GM23338 (cell line): Measurements from ENCODE around the gene SMARCC2. TPM values are rescaled to one million over a fixed set of nuclear protein-coding genes. Genes with fewer than 3 reads are reported as not detected.

Experiments
- ATAC-seq: fragments of 200-7000 bp; cut with Tn5 transposase; 3 replicates; pipeline ENCODE4 v1.9.1; 2020
- DNase-seq: peaks from one replicate; pipeline ENCODE4 v3.0.0-alpha.2; 2015; ENCODE audit warnings: low spot score
- H2AFZ ChIP-seq: fragments of 200-600 bp; sonication (generic); 2 replicates; pipeline ENCODE4 v1.8.0; 2016; ENCODE audit warnings: antibody characterized with exemption, mild to moderate bottlenecking, moderate library complexity
- H3F3A ChIP-seq: fragments of 200-600 bp; sonication (generic); replicated peaks from 2 replicates; pipeline ENCODE4 v1.8.0; 2017; ENCODE audit warnings: antibody characterized with exemption, mixed run types, low read depth
- H3K27ac ChIP-seq: fragments of 200-600 bp; sonication (generic); 2 replicates; pipeline ENCODE4 v1.6.1; 2016; ENCODE audit warnings: low read depth
- H3K27me3 ChIP-seq: fragments of 200-600 bp; sonication (generic); 2 replicates; pipeline ENCODE4 v1.8.0; 2016; ENCODE audit warnings: mild to moderate bottlenecking, mixed run types, moderate library complexity; ENCODE audit not compliant: insufficient read depth
- H3K36me3 ChIP-seq: fragments of 200-600 bp; sonication (generic); 2 replicates; pipeline ENCODE4 v1.8.0; 2016; ENCODE audit warnings: mild to moderate bottlenecking; ENCODE audit not compliant: insufficient read depth
- H3K4me1 ChIP-seq: fragments of 200-600 bp; sonication (generic); 2 replicates; pipeline ENCODE4 v1.8.0; 2016; ENCODE audit warnings: mild to moderate bottlenecking, moderate library complexity; ENCODE audit not compliant: insufficient read depth
- H3K4me2 ChIP-seq: fragments of 200-600 bp; sonication (generic); 2 replicates; pipeline ENCODE4 v1.7.1; 2017; ENCODE audit warnings: mixed run types
- H3K4me3 ChIP-seq: fragments of 200-600 bp; sonication (generic); 2 replicates; pipeline ENCODE4 v1.6.1; 2016; ENCODE audit warnings: mixed run types
- H3K79me2 ChIP-seq: fragments of 200-600 bp; sonication (generic); replicated peaks from 2 replicates; pipeline ENCODE4 v1.8.0; 2017; ENCODE audit warnings: mild to moderate bottlenecking; ENCODE audit not compliant: insufficient read depth
- H3K9me2 ChIP-seq: fragments of 200-600 bp; sonication (generic); 2 replicates; pipeline ENCODE4 v1.8.0; 2017; ENCODE audit not compliant: insufficient read depth
- H4K20me1 ChIP-seq: fragments of 200-600 bp; sonication (generic); replicated peaks from 2 replicates; pipeline ENCODE4 v1.8.0; 2017; ENCODE audit warnings: mild to moderate bottlenecking; ENCODE audit not compliant: insufficient read depth
- H3K27ac Mint-ChIP-seq: 2 replicates; pipeline ENCODE4 v1.8.0; 2020; ENCODE audit warnings: inconsistent platforms, mild to moderate bottlenecking, moderate library complexity, mixed read lengths
- H3K27me3 Mint-ChIP-seq: 3 replicates; pipeline ENCODE4 v1.8.0; 2022; ENCODE audit warnings: low read depth, mild to moderate bottlenecking, moderate library complexity, mixed read lengths, inconsistent platforms; ENCODE audit not compliant: insufficient read depth, poor library complexity
- H3K36me3 Mint-ChIP-seq: 3 replicates; pipeline ENCODE4 v1.8.0; 2021; ENCODE audit warnings: low read depth, mild to moderate bottlenecking, inconsistent platforms, moderate library complexity, mixed read lengths
- H3K4me1 Mint-ChIP-seq: 3 replicates; pipeline ENCODE4 v1.8.0; 2020; ENCODE audit warnings: mild to moderate bottlenecking, inconsistent platforms, mixed read lengths
- H3K4me3 Mint-ChIP-seq: 3 replicates; pipeline ENCODE4 v1.8.0; 2021; ENCODE audit warnings: moderate library complexity, mild to moderate bottlenecking, inconsistent platforms, mixed read lengths
- H3K9me3 Mint-ChIP-seq: 3 replicates; pipeline ENCODE4 v1.8.0; 2020; ENCODE audit warnings: moderate library complexity, mild to moderate bottlenecking, inconsistent platforms, mixed read lengths
- CREB1 ChIP-seq: fragments of 250-450 bp; sonication (Bioruptor Pico); IDR thresholded peaks from 2 replicates; pipeline ENCODE4 v1.5.0; 2020; ENCODE audit warnings: low read depth, mild to moderate bottlenecking, moderate library complexity
- EZH2 ChIP-seq: fragments of 200-600 bp; sonication (generic); IDR thresholded peaks from one replicate; pipeline ENCODE4 v1.8.0; 2017; ENCODE audit warnings: antibody characterized with exemption, mild to moderate bottlenecking, low read depth; ENCODE audit not compliant: unreplicated experiment
- EZH2phosphoT487 ChIP-seq: fragments of 200-600 bp; sonication (generic); IDR thresholded peaks from one replicate; pipeline ENCODE4 v1.8.1; 2018; ENCODE audit warnings: antibody characterized with exemption; ENCODE audit not compliant: unreplicated experiment
- JUNB ChIP-seq: IDR thresholded peaks from one replicate; pipeline ENCODE4 v1.6.1; 2016; ENCODE audit warnings: antibody characterized with exemption; ENCODE audit not compliant: unreplicated experiment
- NANOG ChIP-seq: IDR thresholded peaks from 2 replicates; pipeline ENCODE4 v1.6.1; 2016; ENCODE audit warnings: antibody characterized with exemption, borderline replicate concordance
- POLR2AphosphoS5 ChIP-seq: IDR thresholded peaks from 2 replicates; pipeline ENCODE4 v1.6.1; 2016; ENCODE audit warnings: antibody characterized with exemption, low read depth
- STAT1 ChIP-seq: IDR thresholded peaks from one replicate; pipeline ENCODE4 v1.6.1; 2016; ENCODE audit warnings: antibody characterized with exemption; ENCODE audit not compliant: unreplicated experiment
- ZNF114 ChIP-seq: fragments of 250-450 bp; sonication (Bioruptor Pico); IDR thresholded peaks from 2 replicates; pipeline ENCODE4 v1.5.0; 2020; ENCODE audit warnings: mild to moderate bottlenecking, moderate library complexity
- ZNF331 ChIP-seq: fragments of 250-450 bp; sonication (Bioruptor Pico); IDR thresholded peaks from 2 replicates; pipeline ENCODE4 v1.5.0; 2020; ENCODE audit warnings: low read depth, mild to moderate bottlenecking, moderate library complexity
- polyA plus RNA-seq: library from polyadenylated mRNA; unstranded; fragments of >200 nt; fragmentation: Nextera tagmentation; extraction: Ambion mirVana; gene quantifications from 2 replicates; pipeline ENCODE4 v1.2.1, GENCODE V29; 2016
- total RNA-seq: library from RNA; depleted of rRNA; stranded (reverse); fragments of >200 nt; shearing (Covaris generic); gene quantifications from 2 replicates; pipeline ENCODE4 v1.2.3, GENCODE V29; 2014
- TF ChIP-seq, protein P1 (sequence below): fragments of 250-450 bp; sonication (Bioruptor Pico); IDR thresholded peaks from 2 replicates; pipeline ENCODE4 v1.5.0; 2020; ENCODE audit warnings: mild to moderate bottlenecking, moderate library complexity
- TF ChIP-seq, protein P2 (sequence below), 2 experiments: fragments of 200-600 bp in 1 of 2; sonication (generic) in 1 of 2; conservative IDR thresholded peaks; 2 replicates each; pipeline versions ENCODE4 v1.5.1 to v1.6.1; 2016 to 2017; ENCODE audit warnings: antibody characterized with exemption in 2 of 2, low read depth in 2 of 2, mild to moderate bottlenecking in 2 of 2, moderate library complexity in 1 of 2
- TF ChIP-seq, protein P3 (sequence below): IDR thresholded peaks from one replicate; pipeline ENCODE4 v1.6.1; 2018; ENCODE audit warnings: antibody characterized with exemption; ENCODE audit not compliant: unreplicated experiment
- TF ChIP-seq, protein P4 (sequence below): IDR thresholded peaks from 2 replicates; pipeline ENCODE4 v1.6.1; 2016; ENCODE audit warnings: antibody characterized with exemption

SMARCC2 gene
- total and polyA plus RNA-seq, 2 experiments from 2014 or later = 40.4 to 68.3 TPM

DNA sequence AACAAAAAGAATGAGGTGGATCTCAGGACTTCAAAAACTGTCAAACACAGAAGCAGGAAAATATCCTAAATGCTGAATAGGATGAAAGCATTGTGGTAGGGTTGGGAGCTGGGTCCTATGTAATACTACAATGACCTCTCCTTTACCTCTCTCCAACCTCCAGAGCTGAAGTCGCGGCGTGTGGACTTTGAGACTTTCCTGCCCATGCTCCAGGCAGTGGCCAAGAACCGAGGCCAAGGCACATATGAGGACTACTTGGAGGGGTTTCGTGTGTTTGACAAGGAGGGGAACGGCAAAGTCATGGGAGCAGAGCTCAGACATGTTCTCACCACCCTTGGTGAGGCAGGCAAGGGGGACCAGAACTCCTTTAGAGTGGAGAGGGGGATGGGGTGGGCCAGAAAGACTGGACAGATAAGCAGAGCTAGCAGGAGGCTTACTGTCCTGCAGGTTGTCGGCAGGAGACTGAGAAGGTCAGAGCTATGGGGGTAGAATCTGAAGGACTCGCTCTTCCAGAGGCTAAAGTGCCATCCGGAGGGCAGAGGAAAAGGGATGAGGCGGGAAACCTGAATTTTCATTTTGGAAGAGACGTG lies 33.9 kb downstream of the SMARCC2 start:
- H3K4me1 ChIP-seq = peaks cover 33% of the 10 kb centered on the region
- H3K79me2 ChIP-seq = peaks cover 34% of the 10 kb centered on the region
- TF ChIP-seq STAT1 = no peak
- TF ChIP-seq EZH2phosphoT487 = no peak
- TF ChIP-seq EZH2 = no peak
- TF ChIP-seq, protein P1, sequence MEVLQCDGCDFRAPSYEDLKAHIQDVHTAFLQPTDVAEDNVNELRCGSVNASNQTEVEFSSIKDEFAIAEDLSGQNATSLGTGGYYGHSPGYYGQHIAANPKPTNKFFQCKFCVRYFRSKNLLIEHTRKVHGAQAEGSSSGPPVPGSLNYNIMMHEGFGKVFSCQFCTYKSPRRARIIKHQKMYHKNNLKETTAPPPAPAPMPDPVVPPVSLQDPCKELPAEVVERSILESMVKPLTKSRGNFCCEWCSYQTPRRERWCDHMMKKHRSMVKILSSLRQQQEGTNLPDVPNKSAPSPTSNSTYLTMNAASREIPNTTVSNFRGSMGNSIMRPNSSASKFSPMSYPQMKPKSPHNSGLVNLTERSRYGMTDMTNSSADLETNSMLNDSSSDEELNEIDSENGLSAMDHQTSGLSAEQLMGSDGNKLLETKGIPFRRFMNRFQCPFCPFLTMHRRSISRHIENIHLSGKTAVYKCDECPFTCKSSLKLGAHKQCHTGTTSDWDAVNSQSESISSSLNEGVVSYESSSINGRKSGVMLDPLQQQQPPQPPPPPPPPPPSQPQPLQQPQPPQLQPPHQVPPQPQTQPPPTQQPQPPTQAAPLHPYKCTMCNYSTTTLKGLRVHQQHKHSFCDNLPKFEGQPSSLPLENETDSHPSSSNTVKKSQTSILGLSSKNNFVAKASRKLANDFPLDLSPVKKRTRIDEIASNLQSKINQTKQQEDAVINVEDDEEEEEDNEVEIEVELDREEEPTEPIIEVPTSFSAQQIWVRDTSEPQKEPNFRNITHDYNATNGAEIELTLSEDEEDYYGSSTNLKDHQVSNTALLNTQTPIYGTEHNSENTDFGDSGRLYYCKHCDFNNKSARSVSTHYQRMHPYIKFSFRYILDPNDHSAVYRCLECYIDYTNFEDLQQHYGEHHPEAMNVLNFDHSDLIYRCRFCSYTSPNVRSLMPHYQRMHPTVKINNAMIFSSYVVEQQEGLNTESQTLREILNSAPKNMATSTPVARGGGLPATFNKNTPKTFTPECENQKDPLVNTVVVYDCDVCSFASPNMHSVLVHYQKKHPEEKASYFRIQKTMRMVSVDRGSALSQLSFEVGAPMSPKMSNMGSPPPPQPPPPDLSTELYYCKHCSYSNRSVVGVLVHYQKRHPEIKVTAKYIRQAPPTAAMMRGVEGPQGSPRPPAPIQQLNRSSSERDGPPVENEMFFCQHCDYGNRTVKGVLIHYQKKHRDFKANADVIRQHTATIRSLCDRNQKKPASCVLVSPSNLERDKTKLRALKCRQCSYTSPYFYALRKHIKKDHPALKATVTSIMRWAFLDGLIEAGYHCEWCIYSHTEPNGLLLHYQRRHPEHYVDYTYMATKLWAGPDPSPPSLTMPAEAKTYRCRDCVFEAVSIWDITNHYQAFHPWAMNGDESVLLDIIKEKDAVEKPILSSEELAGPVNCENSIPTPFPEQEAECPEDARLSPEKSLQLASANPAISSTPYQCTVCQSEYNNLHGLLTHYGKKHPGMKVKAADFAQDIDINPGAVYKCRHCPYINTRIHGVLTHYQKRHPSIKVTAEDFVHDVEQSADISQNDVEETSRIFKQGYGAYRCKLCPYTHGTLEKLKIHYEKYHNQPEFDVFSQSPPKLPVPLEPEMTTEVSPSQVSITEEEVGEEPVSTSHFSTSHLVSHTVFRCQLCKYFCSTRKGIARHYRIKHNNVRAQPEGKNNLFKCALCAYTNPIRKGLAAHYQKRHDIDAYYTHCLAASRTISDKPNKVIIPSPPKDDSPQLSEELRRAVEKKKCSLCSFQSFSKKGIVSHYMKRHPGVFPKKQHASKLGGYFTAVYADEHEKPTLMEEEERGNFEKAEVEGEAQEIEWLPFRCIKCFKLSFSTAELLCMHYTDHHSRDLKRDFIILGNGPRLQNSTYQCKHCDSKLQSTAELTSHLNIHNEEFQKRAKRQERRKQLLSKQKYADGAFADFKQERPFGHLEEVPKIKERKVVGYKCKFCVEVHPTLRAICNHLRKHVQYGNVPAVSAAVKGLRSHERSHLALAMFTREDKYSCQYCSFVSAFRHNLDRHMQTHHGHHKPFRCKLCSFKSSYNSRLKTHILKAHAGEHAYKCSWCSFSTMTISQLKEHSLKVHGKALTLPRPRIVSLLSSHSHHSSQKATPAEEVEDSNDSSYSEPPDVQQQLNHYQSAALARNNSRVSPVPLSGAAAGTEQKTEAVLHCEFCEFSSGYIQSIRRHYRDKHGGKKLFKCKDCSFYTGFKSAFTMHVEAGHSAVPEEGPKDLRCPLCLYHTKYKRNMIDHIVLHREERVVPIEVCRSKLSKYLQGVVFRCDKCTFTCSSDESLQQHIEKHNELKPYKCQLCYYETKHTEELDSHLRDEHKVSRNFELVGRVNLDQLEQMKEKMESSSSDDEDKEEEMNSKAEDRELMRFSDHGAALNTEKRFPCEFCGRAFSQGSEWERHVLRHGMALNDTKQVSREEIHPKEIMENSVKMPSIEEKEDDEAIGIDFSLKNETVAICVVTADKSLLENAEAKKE (CRISPR knock-in tag) = no peak
- TF ChIP-seq, protein P2, sequence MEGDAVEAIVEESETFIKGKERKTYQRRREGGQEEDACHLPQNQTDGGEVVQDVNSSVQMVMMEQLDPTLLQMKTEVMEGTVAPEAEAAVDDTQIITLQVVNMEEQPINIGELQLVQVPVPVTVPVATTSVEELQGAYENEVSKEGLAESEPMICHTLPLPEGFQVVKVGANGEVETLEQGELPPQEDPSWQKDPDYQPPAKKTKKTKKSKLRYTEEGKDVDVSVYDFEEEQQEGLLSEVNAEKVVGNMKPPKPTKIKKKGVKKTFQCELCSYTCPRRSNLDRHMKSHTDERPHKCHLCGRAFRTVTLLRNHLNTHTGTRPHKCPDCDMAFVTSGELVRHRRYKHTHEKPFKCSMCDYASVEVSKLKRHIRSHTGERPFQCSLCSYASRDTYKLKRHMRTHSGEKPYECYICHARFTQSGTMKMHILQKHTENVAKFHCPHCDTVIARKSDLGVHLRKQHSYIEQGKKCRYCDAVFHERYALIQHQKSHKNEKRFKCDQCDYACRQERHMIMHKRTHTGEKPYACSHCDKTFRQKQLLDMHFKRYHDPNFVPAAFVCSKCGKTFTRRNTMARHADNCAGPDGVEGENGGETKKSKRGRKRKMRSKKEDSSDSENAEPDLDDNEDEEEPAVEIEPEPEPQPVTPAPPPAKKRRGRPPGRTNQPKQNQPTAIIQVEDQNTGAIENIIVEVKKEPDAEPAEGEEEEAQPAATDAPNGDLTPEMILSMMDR (conservative IDR thresholded peaks at IDR 0.05; ENCODE audit: low read depth in 2 of 2) = no peak
- TF ChIP-seq, protein P3, sequence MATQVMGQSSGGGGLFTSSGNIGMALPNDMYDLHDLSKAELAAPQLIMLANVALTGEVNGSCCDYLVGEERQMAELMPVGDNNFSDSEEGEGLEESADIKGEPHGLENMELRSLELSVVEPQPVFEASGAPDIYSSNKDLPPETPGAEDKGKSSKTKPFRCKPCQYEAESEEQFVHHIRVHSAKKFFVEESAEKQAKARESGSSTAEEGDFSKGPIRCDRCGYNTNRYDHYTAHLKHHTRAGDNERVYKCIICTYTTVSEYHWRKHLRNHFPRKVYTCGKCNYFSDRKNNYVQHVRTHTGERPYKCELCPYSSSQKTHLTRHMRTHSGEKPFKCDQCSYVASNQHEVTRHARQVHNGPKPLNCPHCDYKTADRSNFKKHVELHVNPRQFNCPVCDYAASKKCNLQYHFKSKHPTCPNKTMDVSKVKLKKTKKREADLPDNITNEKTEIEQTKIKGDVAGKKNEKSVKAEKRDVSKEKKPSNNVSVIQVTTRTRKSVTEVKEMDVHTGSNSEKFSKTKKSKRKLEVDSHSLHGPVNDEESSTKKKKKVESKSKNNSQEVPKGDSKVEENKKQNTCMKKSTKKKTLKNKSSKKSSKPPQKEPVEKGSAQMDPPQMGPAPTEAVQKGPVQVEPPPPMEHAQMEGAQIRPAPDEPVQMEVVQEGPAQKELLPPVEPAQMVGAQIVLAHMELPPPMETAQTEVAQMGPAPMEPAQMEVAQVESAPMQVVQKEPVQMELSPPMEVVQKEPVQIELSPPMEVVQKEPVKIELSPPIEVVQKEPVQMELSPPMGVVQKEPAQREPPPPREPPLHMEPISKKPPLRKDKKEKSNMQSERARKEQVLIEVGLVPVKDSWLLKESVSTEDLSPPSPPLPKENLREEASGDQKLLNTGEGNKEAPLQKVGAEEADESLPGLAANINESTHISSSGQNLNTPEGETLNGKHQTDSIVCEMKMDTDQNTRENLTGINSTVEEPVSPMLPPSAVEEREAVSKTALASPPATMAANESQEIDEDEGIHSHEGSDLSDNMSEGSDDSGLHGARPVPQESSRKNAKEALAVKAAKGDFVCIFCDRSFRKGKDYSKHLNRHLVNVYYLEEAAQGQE = no peak
- no peak for TF ChIP-seq ZNF114 (CRISPR knock-in tag)
- TF ChIP-seq CREB1 (CRISPR knock-in tag) = no peak
- TF ChIP-seq NANOG = no peak
- no peak for TF ChIP-seq JUNB
- TF ChIP-seq ZNF331 (CRISPR knock-in tag) = no peak
- TF ChIP-seq, protein P4, sequence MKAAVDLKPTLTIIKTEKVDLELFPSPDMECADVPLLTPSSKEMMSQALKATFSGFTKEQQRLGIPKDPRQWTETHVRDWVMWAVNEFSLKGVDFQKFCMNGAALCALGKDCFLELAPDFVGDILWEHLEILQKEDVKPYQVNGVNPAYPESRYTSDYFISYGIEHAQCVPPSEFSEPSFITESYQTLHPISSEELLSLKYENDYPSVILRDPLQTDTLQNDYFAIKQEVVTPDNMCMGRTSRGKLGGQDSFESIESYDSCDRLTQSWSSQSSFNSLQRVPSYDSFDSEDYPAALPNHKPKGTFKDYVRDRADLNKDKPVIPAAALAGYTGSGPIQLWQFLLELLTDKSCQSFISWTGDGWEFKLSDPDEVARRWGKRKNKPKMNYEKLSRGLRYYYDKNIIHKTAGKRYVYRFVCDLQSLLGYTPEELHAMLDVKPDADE = no peak
- TF ChIP-seq POLR2AphosphoS5 = no peak
- Mint-ChIP-seq H3K27me3 (peaks cover 38% of the 10 kb centered on the region), H3K36me3 (peaks cover 42% of the 10 kb centered on the region), H3K27ac (no peak overlapping the region), H3K4me3 (peak overlapping the region; percentile 34; the same call in 1 of the 3 replicates), H3K4me1 (peaks cover 40% of the 10 kb centered on the region), H3K9me3 (no peaks in the 10 kb centered on the region; the same call in none of the 3 replicates)
- no peak overlapping the region for H3K27ac ChIP-seq
- H3F3A ChIP-seq = peaks cover 35% of the 10 kb centered on the region
- no peak overlapping the region for H2AFZ ChIP-seq
- no peak overlapping the region for H3K4me3 ChIP-seq
- no peaks in the 10 kb centered on the region for H3K9me2 ChIP-seq
- ATAC-seq = no peak
- H3K36me3 ChIP-seq = peaks cover 11% of the 10 kb centered on the region
- H3K4me2 ChIP-seq = no peak overlapping the region
- H4K20me1 ChIP-seq = no peaks in the 10 kb centered on the region; the same call in 1 of the 2 replicates
- DNase-seq = no peak
- no peaks in the 10 kb centered on the region for H3K27me3 ChIP-seq
